ENCODE data around the gene NGRN.
A peak's percentile ranks its signal among the peaks of the same experiment; 100 is the strongest.
"Not testable (repeated sequence)": the region's sequence is repeated elsewhere in the genome, so short reads cannot be mapped to it uniquely, and the experiment has no call there.

NGRN gene

GRCh38 chr15:90286678-90287077 lies 21.2 kb downstream of the NGRN start:
- DNase-seq, result no peak

- DNase-seq, result no peak
Measured at GRCh38 chr15:90287101-90287500, 21.6 kb downstream of the NGRN start.

- no peak for DNase-seq
Measured at GRCh38 chr15:90287946-90288345, 22.5 kb downstream of the NGRN start.

GRCh38 chr15:90291679-90292356 lies 26.3 kb downstream of the NGRN start:
- DNase-seq, result peak; percentile 35

- DNase-seq, result peak; percentile 86
Measured at GRCh38 chr15:90293040-90293810, 27.8 kb downstream of the NGRN start.

GRCh38 chr15:90294159-90294558 lies 28.7 kb downstream of the NGRN start:
- no peak for DNase-seq

GRCh38 chr15:90294601-90295269 lies 29.3 kb downstream of the NGRN start:
- DNase-seq, result peak; percentile 77

GRCh38 chr15:90295270-90295648 lies 29.8 kb downstream of the NGRN start:
- DNase-seq, result peak; percentile 77

GRCh38 chr15:90296316-90296884 lies 30.9 kb downstream of the NGRN start:
- DNase-seq, result not testable (repeated sequence)

- DNase-seq, result no peak
Measured at GRCh38 chr15:90297021-90297420, 31.5 kb downstream of the NGRN start.

GRCh38 chr15:90300541-90300940 lies 35.1 kb downstream of the NGRN start:
- DNase-seq, result no peak

- peak; percentile 27 for DNase-seq
Measured at GRCh38 chr15:90300988-90301706, 35.7 kb downstream of the NGRN start.

- DNase-seq, result no peak
Measured at GRCh38 chr15:90301707-90302300, 36.3 kb downstream of the NGRN start.

- DNase-seq, result not testable (repeated sequence)
Measured at GRCh38 chr15:90305355-90305754, 39.9 kb downstream of the NGRN start.

- no peak for DNase-seq
Measured at GRCh38 chr15:90305932-90306331, 40.5 kb downstream of the NGRN start.

- no peak for DNase-seq
Measured at GRCh38 chr15:90306560-90306959, 41.1 kb downstream of the NGRN start.

- no peak for DNase-seq
Measured at GRCh38 chr15:90307661-90308060, 42.2 kb downstream of the NGRN start.

GRCh38 chr15:90309020-90309419 lies 43.5 kb downstream of the NGRN start:
- DNase-seq, result no peak

- no peak for DNase-seq
Measured at GRCh38 chr15:90315278-90315982, 50.0 kb downstream of the NGRN start.

GRCh38 chr15:90316139-90316538 lies 50.7 kb downstream of the NGRN start:
- no peak for DNase-seq

- no peak for DNase-seq
Measured at GRCh38 chr15:90318591-90318990, 53.1 kb downstream of the NGRN start.
